HG02763 (cell line): ENCODE results near the gene BRSK2.
"Not testable (repeated sequence)": the region's sequence is repeated elsewhere in the genome, so short reads cannot be mapped to it uniquely, and the experiment has no call there.

Experiments used
- ATAC-seq: cut with Tn5 transposase; IDR thresholded peaks from one replicate; pipeline ENCODE4 v1.9.1; 2021; ENCODE audit warnings: mild to moderate bottlenecking, moderate library complexity; ENCODE audit not compliant: unreplicated experiment

The BRSK2 gene

GRCh38 chr11:1433568-1433967 lies 43.8 kb downstream of the BRSK2 start:
- ATAC-seq = no peak

- no peak for ATAC-seq
Observed at GRCh38 chr11:1433977-1434640, 44.4 kb downstream of the BRSK2 start.

- not testable (repeated sequence) for ATAC-seq
Observed at GRCh38 chr11:1435479-1435819, 45.7 kb downstream of the BRSK2 start.

GRCh38 chr11:1435820-1436467 lies 46.2 kb downstream of the BRSK2 start:
- no peak for ATAC-seq

- no peak for ATAC-seq
Observed at GRCh38 chr11:1436468-1437039, 46.8 kb downstream of the BRSK2 start.

- no peak for ATAC-seq
Observed at GRCh38 chr11:1437500-1437899, 47.8 kb downstream of the BRSK2 start.

GRCh38 chr11:1438261-1438966 lies 48.7 kb downstream of the BRSK2 start:
- ATAC-seq = no peak

- ATAC-seq = no peak
Observed at GRCh38 chr11:1438967-1439330, 49.2 kb downstream of the BRSK2 start.

- no peak for ATAC-seq
Observed at GRCh38 chr11:1439341-1439740, 49.6 kb downstream of the BRSK2 start.

- no peak for ATAC-seq
Observed at GRCh38 chr11:1440066-1440465, 50.3 kb downstream of the BRSK2 start.

- no peak for ATAC-seq
Observed at GRCh38 chr11:1440496-1440895, 50.8 kb downstream of the BRSK2 start.

GRCh38 chr11:1442163-1442562 lies 52.4 kb downstream of the BRSK2 start:
- ATAC-seq = no peak

GRCh38 chr11:1442807-1443366 lies 53.2 kb downstream of the BRSK2 start:
- ATAC-seq = no peak

GRCh38 chr11:1443737-1444136 lies 54.0 kb downstream of the BRSK2 start:
- ATAC-seq = no peak

GRCh38 chr11:1444321-1444720 lies 54.6 kb downstream of the BRSK2 start:
- no peak for ATAC-seq

- ATAC-seq = no peak
Observed at GRCh38 chr11:1444823-1445422, 55.2 kb downstream of the BRSK2 start.

- ATAC-seq = no peak
Observed at GRCh38 chr11:1445741-1446445, 56.2 kb downstream of the BRSK2 start.

GRCh38 chr11:1446623-1447022 lies 56.9 kb downstream of the BRSK2 start:
- no peak for ATAC-seq

GRCh38 chr11:1447845-1448825 lies 58.4 kb downstream of the BRSK2 start:
- no peak for ATAC-seq
